ENCODE measurements around the gene IPMK.
"Not testable (repeated sequence)": the region's sequence is repeated elsewhere in the genome, so short reads cannot be mapped to it uniquely, and the experiment has no call there.

Gene IPMK

GRCh38 chr10:58266826-58267712 lies 625 bp downstream of the IPMK start:
- DNase-seq: peak; percentile 25

- peak; percentile 45 for DNase-seq
Observed at GRCh38 chr10:58266003-58266825, 1.5 kb downstream of the IPMK start.

GRCh38 chr10:58265249-58265648 lies 2.4 kb downstream of the IPMK start:
- no peak for DNase-seq

GRCh38 chr10:58264780-58265179 lies 2.9 kb downstream of the IPMK start:
- DNase-seq: no peak

- no peak for DNase-seq
Observed at GRCh38 chr10:58262766-58263165, 4.9 kb downstream of the IPMK start.

GRCh38 chr10:58260334-58260733 lies 7.4 kb downstream of the IPMK start:
- DNase-seq: no peak

GRCh38 chr10:58258977-58259692 lies 8.6 kb downstream of the IPMK start:
- no peak for DNase-seq

- not testable (repeated sequence) for DNase-seq
Observed at GRCh38 chr10:58256013-58256780, 11.5 kb downstream of the IPMK start.

- DNase-seq: no peak
Observed at GRCh38 chr10:58254644-58255043, 13.1 kb downstream of the IPMK start.

GRCh38 chr10:58253184-58253583 lies 14.5 kb downstream of the IPMK start:
- DNase-seq: no peak

- not testable (repeated sequence) for DNase-seq
Observed at GRCh38 chr10:58244666-58245065, 23.0 kb downstream of the IPMK start.

GRCh38 chr10:58244242-58244641 lies 23.5 kb downstream of the IPMK start:
- DNase-seq: not testable (repeated sequence)

GRCh38 chr10:58243801-58244200 lies 23.9 kb downstream of the IPMK start:
- not testable (repeated sequence) for DNase-seq

GRCh38 chr10:58243269-58243668 lies 24.4 kb downstream of the IPMK start:
- DNase-seq: no peak

- no peak for DNase-seq
Observed at GRCh38 chr10:58241346-58241745, 26.3 kb downstream of the IPMK start.

- DNase-seq: no peak
Observed at GRCh38 chr10:58240531-58240930, 27.2 kb downstream of the IPMK start.

- no peak for DNase-seq
Observed at GRCh38 chr10:58239561-58240169, 28.0 kb downstream of the IPMK start.

GRCh38 chr10:58237014-58237834 lies 30.5 kb downstream of the IPMK start:
- no peak for DNase-seq

- DNase-seq: not testable (repeated sequence)
Observed at GRCh38 chr10:58229856-58230255, 37.8 kb downstream of the IPMK start.

GRCh38 chr10:58225654-58226053 lies 42.0 kb downstream of the IPMK start:
- DNase-seq: no peak

All from stimulated activated CD4-positive, alpha-beta T cell treated with anti-CD3 and anti-CD28 coated beads, Interleukin-4, amount 100 ng/mL, for 24 hours (primary cell).